PC-3 (cell line): ENCODE results near the gene ZNF544. TPM values are rescaled to one million over a fixed set of nuclear protein-coding genes. Genes with fewer than 3 reads are reported as not detected.

Experiments
- ATAC-seq: fragments of 200-7000 bp; cut with Tn5 transposase; 2 replicates; pipeline ENCODE4 v1.9.1; 2020; ENCODE audit warnings: mild to moderate bottlenecking, moderate library complexity
- BruUV-seq: library from RNA; stranded (reverse); fragments of 400-500 nt; replicated peaks from 2 replicates; lab custom pipeline; 2021; lab: Mats Ljungman, UMichigan
- CTCF ChIA-PET: fragments of 300-600 bp; sonication (Branson Sonifier 250); formaldehyde crosslinking; loops from one replicate; lab custom pipeline; 2022; ENCODE audit warnings: antibody characterized with exemption; lab: Charles Lee
- POLR2A ChIA-PET: fragments of 300-600 bp; sonication (Branson Sonifier 250); formaldehyde crosslinking; loops from one replicate; lab custom pipeline; 2022; ENCODE audit warnings: antibody characterized with exemption; ENCODE audit not compliant: unreplicated experiment; lab: Charles Lee
- DNase-seq: peaks from one replicate; pipeline ENCODE4 v3.0.0-alpha.2; 2015
- H2AFZ ChIP-seq: fragments of 300-600 bp; sonication (generic); 2 replicates; pipeline ENCODE4 v1.6.0; 2016; ENCODE audit warnings: antibody characterized with exemption, low read length
- H3F3A ChIP-seq: fragments of 300-600 bp; sonication (generic); one replicate; pipeline ENCODE4 v1.6.0; 2017; ENCODE audit warnings: antibody characterized with exemption, low read length, control low read depth, mild to moderate bottlenecking; ENCODE audit not compliant: unreplicated experiment
- H3K27ac ChIP-seq: fragments of 300-600 bp; sonication (generic); 2 replicates; pipeline ENCODE4 v1.5.1; 2016; ENCODE audit warnings: mild to moderate bottlenecking, low read length
- H3K27me3 ChIP-seq: fragments of 300-600 bp; sonication (generic); 2 replicates; pipeline ENCODE4 v1.6.1; 2016; ENCODE audit warnings: low read length, mixed read lengths
- H3K36me3 ChIP-seq: fragments of 300-600 bp; sonication (generic); 2 replicates; pipeline ENCODE4 v1.6.1; 2016; ENCODE audit warnings: low read depth, mixed run types, low read length, mixed read lengths
- H3K4me1 ChIP-seq: fragments of 300-600 bp; sonication (generic); 2 replicates; pipeline ENCODE4 v1.5.1; 2016; ENCODE audit warnings: low read length; ENCODE audit not compliant: insufficient read depth
- H3K4me2 ChIP-seq: fragments of 300-600 bp; sonication (generic); 2 replicates; pipeline ENCODE4 v1.6.0; 2016; ENCODE audit warnings: low read length
- H3K4me3 ChIP-seq: fragments of 300-600 bp; sonication (generic); 2 replicates; pipeline ENCODE4 v1.5.1; 2016; ENCODE audit warnings: mild to moderate bottlenecking, low read length, mixed read lengths
- H3K79me2 ChIP-seq: fragments of 300-600 bp; sonication (generic); 2 replicates; pipeline ENCODE4 v1.6.1; 2017; ENCODE audit warnings: low read length, mixed read lengths
- H3K9ac ChIP-seq: fragments of 300-600 bp; sonication (generic); 2 replicates; pipeline ENCODE4 v1.6.0; 2016; ENCODE audit warnings: mild to moderate bottlenecking, low read length
- H3K9me2 ChIP-seq: fragments of 300-600 bp; sonication (generic); replicated peaks from 2 replicates; pipeline ENCODE4 v1.6.1; 2016; ENCODE audit warnings: mixed run types, low read length, mixed read lengths
- H3K9me3 ChIP-seq: fragments of 300-600 bp; sonication (generic); 2 replicates; pipeline ENCODE4 v1.6.1; 2016; ENCODE audit warnings: low read length, mixed read lengths
- H4K20me1 ChIP-seq: fragments of 300-600 bp; sonication (generic); 2 replicates; pipeline ENCODE4 v1.6.1; 2016; ENCODE audit warnings: low read length, mixed read lengths
- EZH2 ChIP-seq: fragments of 300-600 bp; sonication (generic); IDR thresholded peaks from one replicate; pipeline ENCODE4 v1.6.1; 2017; ENCODE audit warnings: antibody characterized with exemption, mild to moderate bottlenecking, low read length; ENCODE audit not compliant: unreplicated experiment
- EZH2phosphoT487 ChIP-seq: fragments of 300-600 bp; sonication (generic); IDR thresholded peaks from 2 replicates; pipeline ENCODE4 v1.6.1; 2018; ENCODE audit warnings: mild to moderate bottlenecking, antibody characterized with exemption, low read length, borderline replicate concordance
- intact Hi-C: fragments of 100-400 bp; cut with micrococcal nuclease; formaldehyde crosslinking; loops from 2 replicates; pipeline ENCODE4 v1.9.0; 2023
- total RNA-seq: library from RNA; depleted of rRNA; stranded (reverse); fragments of >200 nt; gene quantifications from 2 replicates; pipeline ENCODE4 v1.2.3, GENCODE V29; 2014
- TF ChIP-seq, protein P1 (sequence below): fragments of 300-600 bp; sonication (generic); conservative IDR thresholded peaks from 2 replicates; pipeline ENCODE4 v1.5.1; 2017; ENCODE audit warnings: antibody characterized with exemption, low read depth, mild to moderate bottlenecking, low read length

The ZNF544 gene
- total RNA-seq, 1 experiment from 2014 or later: 115 TPM

DNA sequence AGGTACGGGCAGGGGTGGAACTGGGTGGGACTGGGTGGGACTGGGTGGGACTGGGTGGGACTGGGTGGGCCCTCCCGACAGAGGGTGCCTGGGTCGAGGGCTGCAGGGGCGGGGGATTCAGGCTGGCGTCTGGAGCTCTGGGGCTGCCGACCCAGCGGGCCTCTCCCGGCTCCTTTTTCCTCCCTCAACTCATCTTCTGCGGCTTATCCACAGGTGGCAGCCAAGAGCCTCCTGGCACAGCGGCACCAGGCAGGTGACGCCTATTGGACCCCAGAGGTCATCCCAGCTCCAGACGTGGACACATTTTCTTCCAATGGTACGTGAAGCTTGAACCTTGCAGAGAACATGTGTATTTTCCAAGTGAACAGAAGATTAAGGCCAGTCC lies 533 bp downstream of the ZNF544 start:
- intact Hi-C loops: no loop called here

GRCh38 chr19:58237324-58237723 lies 8.6 kb downstream of the ZNF544 start:
- H2AFZ ChIP-seq: no peak overlapping the region
- TF ChIP-seq, protein P1, sequence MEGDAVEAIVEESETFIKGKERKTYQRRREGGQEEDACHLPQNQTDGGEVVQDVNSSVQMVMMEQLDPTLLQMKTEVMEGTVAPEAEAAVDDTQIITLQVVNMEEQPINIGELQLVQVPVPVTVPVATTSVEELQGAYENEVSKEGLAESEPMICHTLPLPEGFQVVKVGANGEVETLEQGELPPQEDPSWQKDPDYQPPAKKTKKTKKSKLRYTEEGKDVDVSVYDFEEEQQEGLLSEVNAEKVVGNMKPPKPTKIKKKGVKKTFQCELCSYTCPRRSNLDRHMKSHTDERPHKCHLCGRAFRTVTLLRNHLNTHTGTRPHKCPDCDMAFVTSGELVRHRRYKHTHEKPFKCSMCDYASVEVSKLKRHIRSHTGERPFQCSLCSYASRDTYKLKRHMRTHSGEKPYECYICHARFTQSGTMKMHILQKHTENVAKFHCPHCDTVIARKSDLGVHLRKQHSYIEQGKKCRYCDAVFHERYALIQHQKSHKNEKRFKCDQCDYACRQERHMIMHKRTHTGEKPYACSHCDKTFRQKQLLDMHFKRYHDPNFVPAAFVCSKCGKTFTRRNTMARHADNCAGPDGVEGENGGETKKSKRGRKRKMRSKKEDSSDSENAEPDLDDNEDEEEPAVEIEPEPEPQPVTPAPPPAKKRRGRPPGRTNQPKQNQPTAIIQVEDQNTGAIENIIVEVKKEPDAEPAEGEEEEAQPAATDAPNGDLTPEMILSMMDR: no peak
- TF ChIP-seq EZH2: no peak
- no peak for TF ChIP-seq EZH2phosphoT487
- no peak overlapping the region for H3K9ac ChIP-seq
- peaks cover 91% of the 10 kb centered on the region for H3K36me3 ChIP-seq
- DNase-seq: no peak
- no peaks in the 10 kb centered on the region for H4K20me1 ChIP-seq
- H3K27ac ChIP-seq: no peak overlapping the region
- no peaks in the 10 kb centered on the region for H3K27me3 ChIP-seq
- BruUV-seq: no TSS peak
- no peaks in the 10 kb centered on the region for H3K9me2 ChIP-seq
- POLR2A ChIA-PET: interaction anchor here (0.7 kb wide), 1 partner anchor 36 kb away, joined by 3 read pairs; no protein-coding TSS in a partner anchor
- no peak for ATAC-seq
- 0 out of 2 replicates have a peak, but pooled peaks cover 10% of the 10 kb centered on the region for H3K79me2 ChIP-seq
- intact Hi-C loops: no loop called here
- H3F3A ChIP-seq: no peaks in the 10 kb centered on the region
- peaks cover 22% of the 10 kb centered on the region for H3K9me3 ChIP-seq
- H3K4me3 ChIP-seq: no peak overlapping the region
- no peak overlapping the region for H3K4me2 ChIP-seq
- H3K4me1 ChIP-seq: no peaks in the 10 kb centered on the region
- CTCF ChIA-PET: no interaction called here

More for the DNA sequence above, 533 bp downstream of the ZNF544 start:
- peaks cover 46% of the 10 kb centered on the region for H3K36me3 ChIP-seq
- H3K9ac ChIP-seq: peak overlapping the region; percentile 92
- peak overlapping the region; percentile 69; the same call in 1 of the 2 replicates for H3K27ac ChIP-seq
- TF ChIP-seq, protein P1: peak; percentile 53
- TF ChIP-seq EZH2phosphoT487: no peak
- H3K4me2 ChIP-seq: peak overlapping the region; percentile 89
- ATAC-seq (peak; percentile 52), DNase-seq (peak; percentile 50)
- no peaks in the 10 kb centered on the region for H3K27me3 ChIP-seq
- no peaks in the 10 kb centered on the region for H3K9me2 ChIP-seq
- no TSS peak for BruUV-seq
- H4K20me1 ChIP-seq: no peaks in the 10 kb centered on the region
- H3K79me2 ChIP-seq: peaks cover 33% of the 10 kb centered on the region
- H3F3A ChIP-seq: no peaks in the 10 kb centered on the region
- H2AFZ ChIP-seq: peak overlapping the region; percentile 94
- peaks cover 14% of the 10 kb centered on the region for H3K4me1 ChIP-seq
- H3K9me3 ChIP-seq: peaks cover 16% of the 10 kb centered on the region; the same call in 1 of the 2 replicates
- peak overlapping the region; percentile 72 for H3K4me3 ChIP-seq
- ChIA-PET CTCF (interaction anchor here (0.5 kb wide), 1 partner anchor 56 kb away, joined by 3 read pairs; no protein-coding TSS in a partner anchor), POLR2A (interaction anchor here (1.0 kb wide), 1 partner anchor 134 kb away, joined by 5 read pairs; the partner anchor contains the start of gene ZNF497)

DNA sequence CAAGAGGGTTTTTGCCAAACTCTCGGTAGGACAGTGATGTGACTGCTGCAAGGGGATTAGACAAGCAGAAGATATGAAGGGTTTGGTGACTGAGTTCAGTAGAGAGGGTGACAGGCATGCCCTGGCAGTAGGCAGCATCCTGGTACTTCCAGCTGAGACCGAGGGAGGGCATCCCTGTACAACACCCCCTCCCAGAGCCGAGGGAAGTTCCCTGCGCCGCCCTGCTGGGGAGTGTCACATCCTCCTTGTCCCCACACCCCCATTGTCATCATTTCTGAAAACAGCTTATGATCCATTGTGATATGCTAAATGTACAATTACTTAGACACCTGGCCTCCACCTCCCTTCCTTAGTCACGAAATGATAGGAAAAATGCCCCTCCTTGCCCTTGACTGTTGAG lies 14.6 kb downstream of the ZNF544 start:
- Histone ChIP-seq H3K9me2 (no peaks in the 10 kb centered on the region), H3K9me3 (peaks cover 50% of the 10 kb centered on the region), H3K36me3 (peaks cover 96% of the 10 kb centered on the region), H3K4me2 (no peak overlapping the region), H3K79me2 (no peaks in the 10 kb centered on the region), H3K4me1 (no peaks in the 10 kb centered on the region), H4K20me1 (no peaks in the 10 kb centered on the region), H3K27ac (no peak overlapping the region), H3K9ac (no peak overlapping the region), H3K4me3 (no peak overlapping the region), H2AFZ (no peak overlapping the region), H3K27me3 (no peaks in the 10 kb centered on the region), H3F3A (no peaks in the 10 kb centered on the region)
- intact Hi-C loops: no loop called here
- CTCF ChIA-PET: no interaction called here
- no TSS peak for BruUV-seq
- ATAC-seq (no peak), DNase-seq (no peak)
- TF ChIP-seq EZH2phosphoT487 (no peak), EZH2 (no peak)
- TF ChIP-seq, protein P1: no peak
- POLR2A ChIA-PET: no interaction called here
